Stimulated activated CD4-positive, alpha-beta T cell treated with anti-CD3 and anti-CD28 coated beads, Interleukin-15, amount 100 ng/mL, for 48 hours (primary cell): ENCODE data around the gene STRN3.
"Not testable (repeated sequence)": the region's sequence is repeated elsewhere in the genome, so short reads cannot be mapped to it uniquely, and the experiment has no call there.

Experiments
- DNase-seq, 2 donors: peaks; one replicate each; pipeline ENCODE4 v3.0.0-alpha.2; 2020; ENCODE audit warnings: low read depth in 2 of 2

The STRN3 gene

GRCh38 chr14:31000629-31001338 is 25.4 kb downstream of the STRN3 start:
- DNase-seq: no peak

GRCh38 chr14:30999038-30999773 is 27.0 kb downstream of the STRN3 start:
- DNase-seq: no peak

GRCh38 chr14:30998100-30998706 is 28.0 kb downstream of the STRN3 start:
- DNase-seq: no peak

DNA sequence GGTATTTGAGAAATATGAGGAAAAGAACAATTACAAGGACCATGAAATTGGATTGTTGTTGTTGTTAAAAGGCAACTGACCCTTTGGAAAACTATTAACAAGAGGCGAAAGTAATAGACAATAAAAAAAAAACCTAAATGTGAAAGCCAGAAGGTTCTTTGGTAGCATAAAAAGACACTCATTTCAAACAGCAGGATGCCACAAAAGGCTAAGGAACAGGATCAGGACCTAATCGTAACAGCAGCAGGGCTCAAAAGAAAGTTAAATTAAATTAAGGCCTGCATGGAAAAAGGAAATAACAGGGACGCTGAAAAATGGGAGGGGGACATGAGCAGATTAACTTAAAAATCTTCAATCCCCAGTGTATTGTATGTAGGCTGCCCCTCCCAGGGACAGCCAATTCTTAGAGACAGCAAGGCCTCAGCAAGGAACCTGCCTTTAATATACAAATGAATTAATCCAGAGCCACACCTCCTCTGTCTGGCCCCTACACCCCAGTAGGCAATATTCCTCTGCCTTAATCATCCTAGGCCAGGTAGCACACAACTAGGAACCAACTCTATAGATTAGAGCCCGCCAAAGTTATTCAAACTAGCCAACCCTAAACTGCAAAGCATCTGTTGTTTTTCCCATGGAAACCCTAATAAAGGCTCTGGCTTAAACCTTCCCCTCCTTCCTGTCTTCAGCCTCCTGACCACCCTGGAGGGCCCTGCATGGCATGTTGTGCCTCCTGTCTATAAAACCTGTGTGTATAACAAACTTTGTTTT is 29.1 kb downstream of the STRN3 start:
- DNase-seq: no peak

- DNase-seq: no peak
Observed at GRCh38 chr14:30995689-30996088, 30.5 kb downstream of the STRN3 start.

- no peak for DNase-seq
Observed at GRCh38 chr14:30994681-30995620, 31.2 kb downstream of the STRN3 start.

DNA sequence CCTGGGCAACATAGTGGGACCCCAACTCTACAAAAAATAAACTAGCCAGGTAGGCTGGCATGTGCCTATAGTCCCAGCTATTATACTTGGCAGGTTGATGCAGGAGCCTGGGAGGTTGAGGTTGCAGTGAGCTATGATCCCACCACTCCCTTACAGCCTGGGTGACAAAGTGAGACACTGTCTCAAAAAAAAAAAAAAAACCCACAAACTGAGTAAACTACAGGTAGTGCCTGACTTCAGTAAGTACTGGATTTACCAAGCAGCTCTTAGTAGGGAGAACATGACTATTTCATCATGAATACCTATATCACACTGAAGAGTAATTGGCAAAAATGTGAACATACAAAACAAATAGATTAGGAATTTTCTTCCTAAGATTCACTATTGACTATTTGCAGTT is 33.1 kb downstream of the STRN3 start:
- no peak for DNase-seq

- DNase-seq: no peak
Observed at GRCh38 chr14:30991408-30991807, 34.8 kb downstream of the STRN3 start.

DNA sequence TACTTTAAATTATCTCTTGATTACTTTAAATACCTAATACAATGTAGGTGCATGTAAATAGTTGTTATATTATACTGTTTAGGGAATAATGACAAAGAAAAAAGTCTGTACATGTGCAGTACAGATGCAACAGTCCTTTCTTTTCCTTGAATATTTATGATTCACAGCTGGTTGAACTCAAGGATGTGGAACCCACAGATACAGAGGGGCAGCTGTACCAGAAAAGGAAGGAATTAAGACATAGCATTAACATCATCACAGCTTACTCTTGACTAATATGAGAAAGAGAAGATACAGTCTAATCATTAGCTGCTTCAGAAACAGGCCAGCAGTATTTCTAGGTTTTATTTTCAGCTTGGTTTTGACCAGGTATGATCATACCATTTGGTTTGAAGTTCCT is 35.4 kb downstream of the STRN3 start:
- DNase-seq: no peak

DNA sequence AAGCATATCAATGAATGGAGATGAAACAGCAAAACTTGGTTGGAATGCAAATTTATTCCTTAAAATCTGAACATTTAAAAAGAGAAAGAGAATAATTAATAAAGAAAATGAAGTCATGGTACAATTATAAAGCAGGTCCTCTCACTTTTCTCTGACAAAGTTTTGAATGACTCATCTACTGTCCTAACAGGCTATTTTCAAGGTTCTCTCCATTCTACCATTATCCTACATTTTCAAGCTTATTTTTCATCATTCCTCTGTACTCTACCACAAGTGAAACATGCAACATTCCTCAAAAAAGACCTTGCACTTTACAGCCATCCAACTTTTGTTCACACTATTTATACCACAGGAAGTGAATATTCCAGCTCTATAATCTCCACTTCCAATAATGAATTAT is 37.7 kb downstream of the STRN3 start:
- DNase-seq: no peak

DNA sequence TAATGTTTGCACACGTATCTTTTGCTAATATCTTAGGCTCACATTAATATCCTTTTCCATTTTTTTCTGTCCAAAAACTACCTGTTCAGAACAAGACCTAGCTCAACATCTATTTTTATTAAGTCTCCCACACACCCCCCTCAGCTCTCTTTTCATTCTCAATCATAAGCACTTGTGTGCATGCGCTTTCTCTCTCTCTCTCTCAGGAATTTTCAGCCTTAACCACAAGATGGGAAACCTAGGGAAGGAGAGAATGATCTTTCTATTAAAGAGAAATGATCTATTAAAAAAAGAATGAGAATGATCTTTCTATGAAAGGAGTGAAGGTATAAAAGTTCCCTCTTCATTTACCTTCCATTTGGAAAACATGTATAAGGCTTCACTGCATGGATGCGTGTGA is 40.4 kb downstream of the STRN3 start:
- DNase-seq: no peak

DNA sequence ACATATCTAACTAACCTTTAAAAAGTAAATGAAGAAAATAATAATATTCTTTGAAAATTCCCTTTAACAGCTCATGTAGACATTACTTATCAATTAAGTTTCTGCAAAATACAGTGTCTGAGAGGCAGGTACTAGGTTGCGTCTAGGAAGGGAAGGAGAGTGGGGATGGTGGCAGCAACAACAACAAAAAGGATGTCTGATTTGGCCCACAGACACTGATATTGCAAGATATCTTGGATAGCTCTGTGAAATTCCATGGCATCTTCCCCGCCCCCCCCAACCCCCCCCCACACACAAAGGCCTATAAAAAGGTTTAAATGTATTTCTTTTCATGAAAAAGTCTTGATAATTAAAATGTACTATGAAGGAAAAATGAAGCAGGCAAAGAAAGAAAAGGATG is 42.3 kb downstream of the STRN3 start:
- DNase-seq: no peak

GRCh38 chr14:30982533-30982932 is 43.6 kb downstream of the STRN3 start:
- no peak for DNase-seq

- DNase-seq: no peak
Observed at GRCh38 chr14:30980980-30981379, 45.2 kb downstream of the STRN3 start.

GRCh38 chr14:30980106-30980704 is 46.0 kb downstream of the STRN3 start:
- peak in 1 of 2 donors; percentile 19 for DNase-seq

DNA sequence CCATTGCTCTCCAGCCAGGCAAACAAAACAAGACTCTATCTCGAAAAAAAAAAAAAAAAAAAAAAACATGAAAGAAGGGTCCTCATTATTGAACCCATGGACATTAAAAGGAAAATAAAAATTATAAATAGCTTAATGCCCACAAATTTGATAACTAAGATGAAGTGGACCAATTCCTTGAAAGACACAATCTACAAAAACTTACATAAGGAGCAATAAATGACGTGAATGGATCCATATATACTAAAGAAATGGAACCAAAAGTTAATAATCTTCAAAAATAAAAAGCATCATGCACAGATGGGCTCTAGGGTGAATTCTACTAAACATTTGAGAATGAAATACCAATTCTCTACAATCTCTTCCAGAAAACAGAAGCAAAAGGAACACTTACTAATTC is 48.4 kb downstream of the STRN3 start:
- no peak for DNase-seq

DNA sequence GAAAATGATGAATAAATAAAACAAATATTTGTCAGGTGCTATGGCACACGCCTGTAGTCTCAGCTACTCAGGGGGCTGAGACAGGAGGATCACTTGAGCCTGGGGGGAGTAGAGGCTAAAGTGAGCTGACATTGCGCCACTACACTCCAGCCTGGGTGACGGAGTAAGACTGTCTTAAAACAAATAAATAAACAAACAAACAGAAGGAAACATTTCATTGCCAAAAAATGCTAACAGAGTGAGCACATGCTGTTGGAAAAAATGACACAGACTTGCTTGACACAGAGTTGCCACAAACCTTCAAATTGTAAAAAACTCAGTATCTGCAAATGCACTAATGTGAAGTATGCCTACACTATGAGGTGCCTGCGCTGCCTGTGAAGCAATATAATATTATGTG is 51.6 kb downstream of the STRN3 start:
- DNase-seq: no peak

DNA sequence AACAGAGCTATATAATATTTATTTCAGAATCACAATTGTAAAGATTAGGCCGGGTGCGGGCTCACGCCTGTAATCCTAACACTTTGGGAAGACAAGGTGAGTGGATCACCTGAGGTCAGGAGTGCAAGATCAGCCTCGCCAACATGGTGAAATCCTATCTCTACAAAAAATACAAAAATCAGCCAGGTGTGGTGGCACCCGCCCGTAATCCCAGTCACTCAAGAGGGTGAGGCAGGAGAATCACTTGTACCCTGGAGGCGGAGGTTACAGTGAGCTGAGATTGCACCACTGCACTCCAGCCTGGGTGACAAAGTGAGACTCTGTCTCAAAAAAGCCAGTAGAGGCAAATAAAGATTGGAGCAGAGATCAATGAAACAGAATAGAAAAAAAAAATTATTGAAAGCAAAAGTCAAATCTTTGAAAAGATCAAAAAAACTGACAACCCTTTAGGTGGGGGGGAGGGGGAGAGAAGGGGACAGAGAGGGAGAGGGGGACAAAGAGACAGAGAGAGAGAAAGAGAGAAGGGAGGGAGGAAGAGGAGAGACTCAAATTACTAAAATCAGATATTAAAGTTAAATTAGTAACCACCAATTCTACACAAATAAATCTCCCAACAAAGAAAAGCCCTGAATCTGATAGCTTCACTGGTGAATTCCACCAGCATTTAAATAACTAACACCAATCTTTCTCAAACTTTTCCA is 53.1 kb downstream of the STRN3 start:
- DNase-seq: no peak

- not testable (repeated sequence) for DNase-seq
Observed at GRCh38 chr14:30972036-30972732, 54.0 kb downstream of the STRN3 start.

DNA sequence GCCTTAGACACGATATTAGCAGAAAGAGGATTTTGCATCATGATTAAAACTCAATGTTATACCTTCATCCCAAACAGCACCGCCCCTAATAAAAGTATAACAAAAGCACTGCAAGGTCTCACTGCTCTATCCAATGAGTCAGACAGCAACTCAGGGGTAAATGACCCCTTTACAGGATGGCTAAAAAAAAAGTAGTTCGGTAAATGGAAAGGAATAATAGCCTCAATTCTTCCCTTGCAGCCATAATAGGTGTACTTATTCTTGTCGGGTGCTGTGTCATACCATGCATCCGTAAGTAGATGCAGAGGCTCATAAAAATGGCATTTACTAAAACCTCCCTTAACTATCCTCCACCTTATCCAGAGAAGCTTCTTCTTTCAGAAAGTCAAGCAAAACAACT is 54.6 kb downstream of the STRN3 start:
- no peak for DNase-seq
